ENCODE data around the gene NPC1.

GRCh38 chr18:23605941-23606340, 19.6 kb upstream of the NPC1 start:
- no peak for TF ChIP-seq MXD4 (CRISPR knock-in tag; IDR thresholded peaks at IDR 0.05; ENCODE audit: borderline replicate concordance)
- TF ChIP-seq, protein P1, sequence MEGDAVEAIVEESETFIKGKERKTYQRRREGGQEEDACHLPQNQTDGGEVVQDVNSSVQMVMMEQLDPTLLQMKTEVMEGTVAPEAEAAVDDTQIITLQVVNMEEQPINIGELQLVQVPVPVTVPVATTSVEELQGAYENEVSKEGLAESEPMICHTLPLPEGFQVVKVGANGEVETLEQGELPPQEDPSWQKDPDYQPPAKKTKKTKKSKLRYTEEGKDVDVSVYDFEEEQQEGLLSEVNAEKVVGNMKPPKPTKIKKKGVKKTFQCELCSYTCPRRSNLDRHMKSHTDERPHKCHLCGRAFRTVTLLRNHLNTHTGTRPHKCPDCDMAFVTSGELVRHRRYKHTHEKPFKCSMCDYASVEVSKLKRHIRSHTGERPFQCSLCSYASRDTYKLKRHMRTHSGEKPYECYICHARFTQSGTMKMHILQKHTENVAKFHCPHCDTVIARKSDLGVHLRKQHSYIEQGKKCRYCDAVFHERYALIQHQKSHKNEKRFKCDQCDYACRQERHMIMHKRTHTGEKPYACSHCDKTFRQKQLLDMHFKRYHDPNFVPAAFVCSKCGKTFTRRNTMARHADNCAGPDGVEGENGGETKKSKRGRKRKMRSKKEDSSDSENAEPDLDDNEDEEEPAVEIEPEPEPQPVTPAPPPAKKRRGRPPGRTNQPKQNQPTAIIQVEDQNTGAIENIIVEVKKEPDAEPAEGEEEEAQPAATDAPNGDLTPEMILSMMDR (IDR thresholded peaks at IDR 0.05), result no peak
